Liver (tissue), 9 donors: ENCODE measurements around the gene ZBTB38. TPM values are rescaled to one million over a fixed set of nuclear protein-coding genes. Genes with fewer than 3 reads are reported as not detected.

Source experiments
- DNase-seq: peaks from one replicate; pipeline ENCODE4 v3.0.0-alpha.2; 2017; ENCODE audit warnings: low spot score
- H3K27ac ChIP-seq, 2 donors: one replicate each; pipeline ENCODE4 v1.7.0; 2013; ENCODE audit warnings: inconsistent platforms in 2 of 2, low read length in 2 of 2, control low read depth in 1 of 2, low read depth in 1 of 2, mild to moderate bottlenecking in 1 of 2
- H3K27me3 ChIP-seq, 4 donors: one replicate each; pipeline versions ENCODE4 v1.6.1 to v1.7.0; 2013; ENCODE audit warnings: low read length in 3 of 4, inconsistent platforms in 1 of 4, mild to moderate bottlenecking in 1 of 4, moderate library complexity in 1 of 4; ENCODE audit not compliant: control insufficient read depth in 4 of 4, insufficient read depth in 4 of 4
- H3K36me3 ChIP-seq, 4 donors: one replicate each; pipeline versions ENCODE4 v1.6.1 to v1.7.0; 2013; ENCODE audit warnings: low read length in 3 of 4, mild to moderate bottlenecking in 3 of 4, low read depth in 1 of 4, moderate library complexity in 1 of 4; ENCODE audit not compliant: control insufficient read depth in 4 of 4, insufficient read depth in 3 of 4
- H3K4me1 ChIP-seq, 4 donors: one replicate each; pipeline versions ENCODE4 v1.6.1 to v1.7.0; 2013; ENCODE audit warnings: low read length in 3 of 4, mild to moderate bottlenecking in 3 of 4, moderate library complexity in 1 of 4; ENCODE audit not compliant: control insufficient read depth in 4 of 4, insufficient read depth in 4 of 4
- H3K4me3 ChIP-seq, 3 donors: one replicate each; pipeline versions ENCODE4 v1.6.1 to v1.7.0; 2013; ENCODE audit warnings: low read length in 3 of 3, control low read depth in 1 of 3, low read depth in 1 of 3, mild to moderate bottlenecking in 1 of 3
- H3K9ac ChIP-seq, 2 donors: one replicate each; pipeline ENCODE4 v1.7.0; 2013; ENCODE audit warnings: low read length in 2 of 2, mild to moderate bottlenecking in 2 of 2, moderate library complexity in 2 of 2, control low read depth in 1 of 2, low read depth in 1 of 2
- H3K9me3 ChIP-seq, 4 donors: one replicate each; pipeline versions ENCODE4 v1.6.1 to v1.7.0; 2013; ENCODE audit warnings: low read length in 3 of 4; ENCODE audit not compliant: control insufficient read depth in 4 of 4
- CTCF ChIP-seq: fragments of 150-350 bp; IDR thresholded peaks from 2 replicates; pipeline ENCODE4 v1.5.1; 2017; ENCODE audit warnings: improper control_type of control experiment, low read depth, low read length; ENCODE audit not compliant: missing input control
- EGR1 ChIP-seq, 2 donors: IDR thresholded peaks; 2 replicates each; pipeline ENCODE4 v1.6.1; 2016 to 2018; ENCODE audit warnings: antibody characterized with exemption in 2 of 2, low read depth in 2 of 2
- FOXA1 ChIP-seq: IDR thresholded peaks from 2 replicates; pipeline ENCODE4 v1.6.1; 2016; ENCODE audit warnings: antibody characterized with exemption
- FOXA2 ChIP-seq: IDR thresholded peaks from 2 replicates; pipeline ENCODE4 v1.6.1; 2016; ENCODE audit warnings: antibody characterized with exemption
- GABPA ChIP-seq, 2 donors: IDR thresholded peaks in 1 of 2; conservative IDR thresholded peaks in 1 of 2; 2 replicates each; pipeline ENCODE4 v1.6.1; 2016; ENCODE audit warnings: antibody characterized with exemption in 2 of 2, mild to moderate bottlenecking in 1 of 2, moderate library complexity in 1 of 2
- HNF4A ChIP-seq, 2 donors: conservative IDR thresholded peaks; 2 replicates each; pipeline ENCODE4 v1.6.1; 2016; ENCODE audit warnings: antibody characterized with exemption in 2 of 2, mild to moderate bottlenecking in 2 of 2
- HNF4G ChIP-seq: IDR thresholded peaks from 2 replicates; pipeline ENCODE4 v1.6.1; 2016; ENCODE audit warnings: antibody characterized with exemption
- JUND ChIP-seq, 2 donors: IDR thresholded peaks; 2 replicates each; pipeline ENCODE4 v1.6.1; 2016; ENCODE audit warnings: antibody characterized with exemption in 2 of 2
- MAX ChIP-seq: IDR thresholded peaks from 2 replicates; pipeline ENCODE4 v1.6.1; 2016; ENCODE audit warnings: antibody characterized with exemption
- NR2F2 ChIP-seq: IDR thresholded peaks from 2 replicates; pipeline ENCODE4 v1.6.1; 2016; ENCODE audit warnings: antibody characterized with exemption
- RAD21 ChIP-seq, 2 donors: IDR thresholded peaks; 2 replicates each; pipeline ENCODE4 v1.6.1; 2016; ENCODE audit warnings: antibody characterized with exemption in 2 of 2, mild to moderate bottlenecking in 2 of 2
- RXRA ChIP-seq, 2 donors: IDR thresholded peaks; 2 replicates each; pipeline ENCODE4 v1.6.1; 2017 to 2018; ENCODE audit warnings: antibody characterized with exemption in 2 of 2, mild to moderate bottlenecking in 1 of 2
- TAF1 ChIP-seq: conservative IDR thresholded peaks from 2 replicates; pipeline ENCODE4 v1.6.1; 2016; ENCODE audit warnings: antibody characterized with exemption, mild to moderate bottlenecking
- YY1 ChIP-seq: IDR thresholded peaks from 2 replicates; pipeline ENCODE4 v1.6.1; 2016; ENCODE audit warnings: antibody characterized with exemption, mild to moderate bottlenecking
- ZBTB33 ChIP-seq: IDR thresholded peaks from 2 replicates; pipeline ENCODE4 v1.6.1; 2016; ENCODE audit warnings: antibody characterized with exemption
- WGBS: extraction: QIAGEN DNeasy Blood & Tissue Kit; methylation state at CpG from one replicate; pipeline ENCODE4 v1.1.7; 2013; 5-methylcytosine and 5-hydroxymethylcytosine counted together
- polyA plus RNA-seq, 2 donors: library from polyadenylated mRNA; stranded (reverse) in 1 of 2; unstranded in 1 of 2; fragments of 200-250 nt in 1 of 2; fragments of >200 nt in 1 of 2; fragmentation: Nextera tagmentation in 1 of 2; extraction: Ambion mirVana in 1 of 2; gene quantifications; one replicate each; pipeline versions ENCODE4 v1.2.1 to v1.2.3, GENCODE V29; 2013 to 2015
- total RNA-seq, 2 donors: library from RNA; depleted of rRNA; stranded (reverse); fragments of >200 nt; gene quantifications; one replicate each; pipeline ENCODE4 v1.2.3, GENCODE V29; 2014
- TF ChIP-seq, protein P1 (sequence below): IDR thresholded peaks from 2 replicates; pipeline ENCODE4 v1.6.1; 2016; ENCODE audit warnings: antibody characterized with exemption
- TF ChIP-seq, protein P2 (sequence below): IDR thresholded peaks from 2 replicates; pipeline ENCODE4 v1.6.1; 2016; ENCODE audit warnings: antibody characterized with exemption, mild to moderate bottlenecking
- donor health status: healthy.
- donor health status: healthy.
- donor health status: healthy.
- donor health status: healthy.
- donor health status: healthy.

The ZBTB38 gene
- total and polyA plus RNA-seq, 4 donors, result 9.5 to 57.3 (median 19.5) TPM

DNA sequence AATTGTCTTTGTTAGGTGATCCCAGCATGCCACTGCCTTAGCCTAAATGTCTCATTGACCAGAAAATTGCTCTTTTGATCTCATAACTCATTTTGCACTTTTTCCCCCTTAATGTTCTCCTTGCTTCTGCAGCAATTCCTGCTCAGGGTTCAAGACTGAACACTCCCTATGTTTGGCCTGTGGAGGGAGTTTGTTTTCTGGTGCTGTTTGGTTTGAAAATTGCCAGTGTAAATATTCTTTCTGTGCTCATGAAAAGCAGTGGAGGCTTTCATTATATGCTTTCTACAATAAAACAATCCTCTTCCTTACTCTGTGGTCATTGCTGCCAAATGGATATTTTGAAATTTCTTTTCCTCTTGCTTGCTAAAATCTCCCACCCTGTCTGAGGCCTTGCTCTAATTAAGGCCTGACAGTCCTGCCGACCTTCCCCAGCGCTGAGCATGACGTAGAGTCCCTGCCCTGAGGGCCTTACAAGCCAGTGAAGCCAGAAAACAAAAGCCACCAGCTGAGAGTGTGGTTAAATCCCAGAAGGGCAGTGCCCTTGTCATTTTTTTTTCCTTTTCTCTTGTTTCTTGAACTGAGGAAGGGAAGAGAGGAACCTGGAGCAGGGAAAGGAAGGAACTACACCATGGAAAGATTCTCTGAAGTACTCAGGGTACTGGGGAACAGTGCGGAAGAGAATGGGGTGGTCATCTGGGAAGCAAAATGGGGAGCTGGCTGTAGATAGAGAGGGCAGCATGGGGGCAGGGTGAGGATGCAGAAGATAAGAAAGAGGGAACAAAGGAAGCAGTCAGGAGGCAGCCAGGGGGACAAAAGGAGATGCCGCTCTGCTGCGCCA, 24.8 kb downstream of the ZBTB38 start:
- H3K27ac ChIP-seq, result peak overlapping the region in 1 of 2 donors; percentile 38

DNA sequence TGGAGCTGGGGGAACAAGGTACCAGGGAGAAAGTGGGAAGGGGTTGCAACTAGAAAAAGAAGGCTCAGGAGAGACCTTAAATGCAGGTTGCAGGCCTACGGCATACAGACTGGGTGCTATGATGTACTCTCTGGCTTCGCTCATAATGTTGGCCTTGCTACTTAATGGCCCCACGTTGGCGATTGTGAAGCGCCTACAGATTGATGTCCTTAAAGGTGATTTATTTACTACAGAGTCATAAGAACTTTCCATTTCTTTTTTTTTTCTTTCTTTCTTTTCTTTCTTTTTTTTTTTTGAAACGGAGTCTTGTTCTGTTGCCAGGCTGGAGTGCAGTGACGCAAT, 25.4 kb downstream of the ZBTB38 start:
- peaks cover 0 to 6% (median 0%) of the 10 kb centered on the region in 4 donors for H3K36me3 ChIP-seq
- peaks cover 2 to 7% (median 4%) of the 10 kb centered on the region in 4 donors for H3K4me1 ChIP-seq
- no peaks in the 10 kb centered on the region for H3K27me3 ChIP-seq
- WGBS, result 92% methylated on average over 7 of the region's 7 CpGs
- no peak overlapping the region for H3K9ac ChIP-seq
- H3K4me3 ChIP-seq, result no peak overlapping the region
- DNase-seq, result no peak
- peak overlapping the region in 1 of 2 donors; percentile 38 for H3K27ac ChIP-seq
- peaks cover 0 to 3% (median 0%) of the 10 kb centered on the region in 4 donors for H3K9me3 ChIP-seq
- TF ChIP-seq CTCF (no peak), RXRA (IDR thresholded peaks at IDR 0.05) (no peak), RAD21 (IDR thresholded peaks at IDR 0.05) (no peak), HNF4A (conservative IDR thresholded peaks at IDR 0.05) (no peak), YY1 (no peak), FOXA1 (no peak), EGR1 (IDR thresholded peaks at IDR 0.05; ENCODE audit: low read depth in 2 of 2) (no peak), NR2F2 (no peak), JUND (IDR thresholded peaks at IDR 0.05) (no peak), HNF4G (no peak), FOXA2 (no peak), TAF1 (no peak), MAX (no peak), ZBTB33 (no peak), GABPA (IDR thresholded peaks at IDR 0.05 in 1 of 2, conservative IDR thresholded peaks at IDR 0.05 in 1 of 2) (no peak)
- TF ChIP-seq, protein P1, sequence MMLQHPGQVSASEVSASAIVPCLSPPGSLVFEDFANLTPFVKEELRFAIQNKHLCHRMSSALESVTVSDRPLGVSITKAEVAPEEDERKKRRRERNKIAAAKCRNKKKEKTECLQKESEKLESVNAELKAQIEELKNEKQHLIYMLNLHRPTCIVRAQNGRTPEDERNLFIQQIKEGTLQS, result no peak
- TF ChIP-seq, protein P2, sequence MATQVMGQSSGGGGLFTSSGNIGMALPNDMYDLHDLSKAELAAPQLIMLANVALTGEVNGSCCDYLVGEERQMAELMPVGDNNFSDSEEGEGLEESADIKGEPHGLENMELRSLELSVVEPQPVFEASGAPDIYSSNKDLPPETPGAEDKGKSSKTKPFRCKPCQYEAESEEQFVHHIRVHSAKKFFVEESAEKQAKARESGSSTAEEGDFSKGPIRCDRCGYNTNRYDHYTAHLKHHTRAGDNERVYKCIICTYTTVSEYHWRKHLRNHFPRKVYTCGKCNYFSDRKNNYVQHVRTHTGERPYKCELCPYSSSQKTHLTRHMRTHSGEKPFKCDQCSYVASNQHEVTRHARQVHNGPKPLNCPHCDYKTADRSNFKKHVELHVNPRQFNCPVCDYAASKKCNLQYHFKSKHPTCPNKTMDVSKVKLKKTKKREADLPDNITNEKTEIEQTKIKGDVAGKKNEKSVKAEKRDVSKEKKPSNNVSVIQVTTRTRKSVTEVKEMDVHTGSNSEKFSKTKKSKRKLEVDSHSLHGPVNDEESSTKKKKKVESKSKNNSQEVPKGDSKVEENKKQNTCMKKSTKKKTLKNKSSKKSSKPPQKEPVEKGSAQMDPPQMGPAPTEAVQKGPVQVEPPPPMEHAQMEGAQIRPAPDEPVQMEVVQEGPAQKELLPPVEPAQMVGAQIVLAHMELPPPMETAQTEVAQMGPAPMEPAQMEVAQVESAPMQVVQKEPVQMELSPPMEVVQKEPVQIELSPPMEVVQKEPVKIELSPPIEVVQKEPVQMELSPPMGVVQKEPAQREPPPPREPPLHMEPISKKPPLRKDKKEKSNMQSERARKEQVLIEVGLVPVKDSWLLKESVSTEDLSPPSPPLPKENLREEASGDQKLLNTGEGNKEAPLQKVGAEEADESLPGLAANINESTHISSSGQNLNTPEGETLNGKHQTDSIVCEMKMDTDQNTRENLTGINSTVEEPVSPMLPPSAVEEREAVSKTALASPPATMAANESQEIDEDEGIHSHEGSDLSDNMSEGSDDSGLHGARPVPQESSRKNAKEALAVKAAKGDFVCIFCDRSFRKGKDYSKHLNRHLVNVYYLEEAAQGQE, result no peak

More for the DNA sequence above, 24.8 kb downstream of the ZBTB38 start:
- no peak for DNase-seq
- peaks cover 2 to 10% (median 8%) of the 10 kb centered on the region in 4 donors for H3K4me1 ChIP-seq
- TF ChIP-seq JUND (IDR thresholded peaks at IDR 0.05) (no peak), RXRA (IDR thresholded peaks at IDR 0.05) (peak in 1 of 2 donors; percentile 14), FOXA1 (no peak), NR2F2 (no peak), TAF1 (no peak), HNF4A (conservative IDR thresholded peaks at IDR 0.05) (no peak), RAD21 (IDR thresholded peaks at IDR 0.05) (no peak)
- TF ChIP-seq, protein P2, result no peak
- H3K36me3 ChIP-seq, result peaks cover 0 to 6% (median 0%) of the 10 kb centered on the region in 4 donors
- no peak overlapping the region for H3K9ac ChIP-seq
- WGBS, result 87% methylated on average over 6 of the region's 6 CpGs
- no peak overlapping the region for H3K4me3 ChIP-seq
- peaks cover 0 to 3% (median 0%) of the 10 kb centered on the region in 4 donors for H3K9me3 ChIP-seq
- H3K27me3 ChIP-seq, result no peaks in the 10 kb centered on the region
